ENCODE data around the gene VARS1.

The VARS1 gene

DNA sequence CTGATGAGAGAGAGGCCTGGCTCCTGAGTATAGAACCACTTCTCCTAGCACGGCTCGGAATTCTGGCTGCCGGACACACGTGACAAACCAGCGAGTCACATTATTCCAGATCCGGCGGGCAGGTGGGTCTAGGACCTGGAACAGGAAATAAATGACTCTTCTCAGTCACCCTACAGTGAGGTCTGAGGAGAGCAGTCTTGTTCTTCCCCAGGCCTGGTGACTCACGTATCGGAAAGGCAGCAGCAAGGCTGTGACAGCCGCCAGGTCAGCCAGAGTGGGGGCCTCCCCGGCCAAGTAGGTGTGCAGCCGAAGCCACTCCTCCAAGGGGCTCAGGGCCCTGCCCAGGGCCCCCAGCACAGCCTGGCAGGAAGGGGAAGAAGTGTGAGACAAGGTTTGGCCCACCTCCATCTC, 2.8 kb downstream of the VARS1 start:
- DNase-seq = no peak

DNA sequence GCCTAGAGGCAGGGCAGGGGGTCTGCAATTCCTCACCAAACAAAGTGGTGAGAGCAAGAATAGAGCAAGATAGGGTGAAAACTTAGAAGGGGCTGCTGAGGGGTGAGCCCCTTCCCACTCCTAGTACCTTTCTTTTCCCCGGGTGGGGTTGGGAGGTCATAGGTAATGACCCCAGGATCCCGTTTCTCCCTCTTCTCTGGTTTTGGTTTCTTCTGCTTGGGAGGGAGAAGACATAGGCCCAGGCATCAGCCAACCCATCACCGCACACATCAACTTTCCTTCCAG, 3.5 kb downstream of the VARS1 start:
- DNase-seq = no peak

DNA sequence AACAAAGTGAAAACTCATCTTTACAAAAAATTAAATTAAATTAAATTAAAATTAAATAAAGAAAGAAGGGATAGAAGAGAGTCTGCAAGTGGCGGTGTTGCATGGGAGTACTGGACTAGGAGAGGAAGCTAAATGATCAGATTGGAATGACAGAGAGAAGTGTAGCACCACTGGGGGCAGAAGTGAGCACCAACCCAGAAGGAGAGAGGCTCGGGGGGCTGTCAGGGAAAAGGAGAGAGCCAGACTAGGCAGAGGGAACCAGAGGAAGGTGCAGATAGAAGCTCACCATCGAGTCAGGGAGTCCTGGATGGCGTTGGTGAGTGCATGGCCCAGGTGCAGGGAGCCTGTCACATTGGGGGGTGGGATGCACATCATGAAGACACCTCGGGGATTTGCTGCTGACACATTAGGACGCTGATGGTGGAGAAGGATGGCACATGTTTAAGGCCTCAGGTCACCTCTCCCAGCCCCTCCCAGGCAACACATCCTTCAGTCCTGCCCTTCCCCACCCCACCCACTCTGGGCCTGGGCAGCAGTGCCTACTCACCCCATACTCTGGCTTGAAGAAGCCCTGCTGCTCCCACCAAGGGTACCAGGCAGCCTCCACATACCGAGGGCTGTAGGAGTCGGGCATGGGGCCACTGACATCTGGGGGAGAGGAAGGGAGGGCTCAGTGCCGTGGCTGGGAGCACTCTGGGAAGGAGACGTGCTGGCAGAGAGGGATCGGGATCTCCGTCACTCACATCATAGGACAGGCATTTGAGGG, 4.0 kb downstream of the VARS1 start:
- DNase-seq = peak; percentile 53

DNA sequence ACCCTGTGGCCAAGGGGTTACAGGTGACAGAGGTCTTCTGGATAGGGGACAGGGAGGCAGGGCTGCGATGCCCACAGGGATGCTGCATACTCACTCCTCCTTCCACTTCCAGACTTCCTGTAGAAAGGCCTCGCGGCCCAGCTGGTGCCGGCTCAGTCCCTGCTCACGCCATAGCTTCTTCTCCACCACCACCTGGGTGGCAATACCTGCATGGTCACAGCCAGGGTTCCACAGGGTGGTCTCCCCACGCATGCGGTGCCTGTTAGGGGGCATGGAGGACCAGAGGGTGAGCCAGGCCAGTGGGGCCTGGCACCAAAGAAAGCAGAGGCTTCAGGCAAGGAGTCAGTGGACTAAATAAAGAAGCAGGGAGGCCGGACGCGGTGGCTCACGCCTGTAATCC, 10.1 kb downstream of the VARS1 start:
- no peak for DNase-seq

DNA sequence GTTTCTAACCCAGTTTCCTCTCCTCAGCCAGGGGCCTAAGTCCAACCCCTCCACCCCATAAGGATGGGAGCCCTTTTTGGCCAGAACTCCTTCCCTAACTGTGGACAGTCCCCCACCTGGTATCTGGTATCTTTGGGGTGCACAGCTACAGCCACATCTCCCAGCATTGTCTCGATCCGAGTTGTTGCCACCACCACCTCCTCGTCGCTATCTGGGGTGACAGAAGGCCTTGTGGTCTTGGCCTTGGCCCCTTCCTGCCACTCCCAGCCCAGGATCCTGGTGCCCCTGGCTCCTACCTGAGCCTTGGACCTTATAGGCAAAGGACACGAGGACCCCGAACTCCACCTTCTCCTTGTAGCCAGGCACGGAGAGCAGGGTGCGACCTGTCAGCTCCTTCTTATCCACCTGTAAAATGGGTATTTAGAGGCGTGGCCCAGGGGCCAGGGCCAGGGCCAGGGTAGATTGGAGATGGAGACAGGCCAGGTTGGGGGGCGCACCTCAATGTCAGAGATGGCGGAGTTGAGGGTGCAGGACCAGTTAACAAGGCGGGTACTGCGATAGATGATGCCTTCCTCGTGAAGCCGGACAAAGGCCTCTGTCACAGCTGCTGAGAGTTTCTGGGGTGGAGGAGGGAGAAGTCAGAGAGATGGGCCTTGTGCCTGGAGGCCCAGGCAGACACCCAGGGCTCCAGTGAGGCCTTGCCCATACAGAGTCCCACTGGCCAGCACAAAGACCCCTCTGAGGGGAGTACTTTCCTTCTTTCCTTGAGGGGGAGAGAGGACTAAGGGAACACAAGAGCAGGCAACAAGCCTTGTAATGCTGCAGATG, 11.2 kb downstream of the VARS1 start:
- no peak for DNase-seq

GRCh38 chr6:31782126-31782855, 13.3 kb downstream of the VARS1 start:
- DNase-seq = no peak

- no peak for DNase-seq
Measured at GRCh38 chr6:31781244-31782125, 14.1 kb downstream of the VARS1 start.

DNA sequence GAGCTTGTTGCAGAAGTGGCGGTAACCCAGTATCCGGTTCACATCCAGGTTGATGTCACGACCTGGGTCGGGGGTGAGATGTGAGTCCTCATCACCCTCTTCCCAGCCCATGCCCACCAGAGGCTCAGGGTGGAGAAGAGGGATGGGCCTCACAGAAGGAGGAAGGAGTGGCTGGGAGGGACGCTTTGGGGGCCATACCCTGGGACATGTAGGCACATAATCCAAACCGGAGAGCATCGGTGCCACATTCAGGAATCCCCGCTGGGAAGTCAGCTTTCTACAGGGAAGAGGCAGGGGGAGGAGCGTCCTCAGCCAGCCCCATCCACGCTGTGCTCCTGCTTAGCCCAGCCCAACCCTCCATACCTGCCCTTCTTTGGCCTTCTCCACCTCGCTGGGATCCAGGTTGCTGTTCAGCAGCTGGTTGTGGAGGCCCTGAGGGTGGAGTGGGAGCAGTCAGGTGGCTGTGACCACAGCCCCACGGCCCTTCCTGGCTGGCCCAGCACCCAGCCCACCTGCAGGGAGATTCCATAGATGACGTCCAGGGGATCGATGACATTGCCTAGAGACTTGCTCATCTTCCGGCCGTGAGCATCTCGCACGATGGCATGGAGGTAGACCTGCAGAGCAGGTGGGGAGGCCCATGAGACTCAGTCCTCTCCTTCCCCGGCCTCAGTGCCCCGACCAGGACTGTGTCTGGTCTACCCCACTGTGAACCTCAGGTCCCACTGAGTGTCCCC, 14.9 kb downstream of the VARS1 start:
- no peak for DNase-seq

DNA sequence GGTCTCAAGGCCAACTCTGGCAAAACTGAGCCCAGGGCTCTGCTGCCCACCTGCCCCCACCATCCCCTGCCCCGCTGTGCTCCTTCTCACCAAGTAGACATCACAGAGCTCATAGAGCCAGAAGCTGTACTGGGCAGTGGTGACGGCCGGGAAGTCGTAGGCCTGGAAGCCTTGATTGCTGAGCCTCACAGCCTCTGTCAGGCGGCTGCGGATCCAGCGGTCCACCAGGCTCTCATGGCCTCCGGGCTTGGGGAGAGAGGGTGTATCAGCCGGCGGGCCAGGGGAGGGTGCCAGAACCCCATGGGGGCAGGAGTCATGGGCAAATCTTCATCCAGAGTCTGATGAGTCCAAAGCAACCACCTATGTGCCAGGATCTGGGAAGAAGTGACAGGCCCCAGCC, 15.6 kb downstream of the VARS1 start:
- DNase-seq = no peak

DNA sequence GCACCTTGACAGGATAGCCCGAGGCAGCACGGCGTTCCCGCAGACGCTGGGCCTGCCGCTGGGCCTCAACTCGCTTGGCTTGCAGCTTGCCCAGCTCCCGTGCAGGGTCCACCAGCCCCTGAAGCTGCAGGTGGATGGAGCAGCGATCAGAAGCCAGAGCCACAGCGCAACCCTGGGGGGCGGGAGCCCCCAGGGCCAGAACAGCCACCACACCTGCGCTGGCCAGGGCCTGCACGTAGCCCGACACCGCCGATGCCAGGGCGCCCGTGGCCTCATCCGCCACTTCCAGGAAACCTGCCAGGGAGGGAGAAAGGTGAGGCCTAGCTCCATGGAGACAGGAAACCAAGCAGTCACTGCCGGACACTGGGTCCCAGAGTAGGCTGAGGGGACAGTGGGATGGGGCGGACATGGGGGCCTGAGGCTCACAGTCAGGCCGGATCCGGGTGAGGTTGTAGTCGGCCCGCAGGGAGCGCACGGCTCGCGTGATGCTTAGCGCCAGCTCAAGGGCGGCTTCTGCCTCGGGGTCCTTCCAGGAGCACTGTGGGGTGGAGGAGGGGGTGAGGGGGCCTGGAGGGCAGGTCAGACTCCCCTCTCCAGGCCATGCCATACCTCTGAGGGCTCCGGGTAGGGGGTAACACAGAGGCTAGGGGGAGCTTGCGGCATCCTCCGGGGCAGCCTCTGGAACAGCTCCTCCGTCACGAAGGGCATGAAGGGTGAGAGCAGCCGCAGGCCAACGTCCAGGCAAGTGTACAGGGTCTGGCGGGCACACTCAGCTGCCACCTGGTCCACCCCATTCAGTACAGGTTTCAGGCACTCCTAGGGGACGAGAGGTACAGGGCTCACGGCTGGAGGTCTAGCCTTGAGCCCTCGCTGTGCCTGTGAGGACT, 16.3 kb downstream of the VARS1 start:
- DNase-seq = no peak

- DNase-seq = no peak
Measured at GRCh38 chr6:31778193-31778592, 17.4 kb downstream of the VARS1 start.

DNA sequence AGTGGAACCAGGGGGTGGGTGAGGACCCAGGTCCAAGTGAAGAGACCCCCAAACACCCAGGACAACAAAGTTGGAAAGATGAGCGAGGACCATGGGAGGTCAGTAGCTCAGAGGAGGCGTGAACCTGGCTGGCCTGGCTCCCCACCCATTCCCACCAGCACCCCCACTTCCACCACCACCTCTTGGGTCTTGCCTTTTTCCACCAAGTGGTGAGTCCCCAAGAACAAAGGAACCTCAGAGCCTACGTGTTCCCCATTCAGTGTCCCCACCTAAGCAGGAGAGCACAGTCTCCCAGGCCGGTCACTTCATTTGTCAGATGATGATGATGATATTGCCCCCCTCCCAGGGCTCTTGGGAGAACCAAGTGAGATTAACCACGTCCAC, 17.9 kb downstream of the VARS1 start:
- DNase-seq = no peak

DNA sequence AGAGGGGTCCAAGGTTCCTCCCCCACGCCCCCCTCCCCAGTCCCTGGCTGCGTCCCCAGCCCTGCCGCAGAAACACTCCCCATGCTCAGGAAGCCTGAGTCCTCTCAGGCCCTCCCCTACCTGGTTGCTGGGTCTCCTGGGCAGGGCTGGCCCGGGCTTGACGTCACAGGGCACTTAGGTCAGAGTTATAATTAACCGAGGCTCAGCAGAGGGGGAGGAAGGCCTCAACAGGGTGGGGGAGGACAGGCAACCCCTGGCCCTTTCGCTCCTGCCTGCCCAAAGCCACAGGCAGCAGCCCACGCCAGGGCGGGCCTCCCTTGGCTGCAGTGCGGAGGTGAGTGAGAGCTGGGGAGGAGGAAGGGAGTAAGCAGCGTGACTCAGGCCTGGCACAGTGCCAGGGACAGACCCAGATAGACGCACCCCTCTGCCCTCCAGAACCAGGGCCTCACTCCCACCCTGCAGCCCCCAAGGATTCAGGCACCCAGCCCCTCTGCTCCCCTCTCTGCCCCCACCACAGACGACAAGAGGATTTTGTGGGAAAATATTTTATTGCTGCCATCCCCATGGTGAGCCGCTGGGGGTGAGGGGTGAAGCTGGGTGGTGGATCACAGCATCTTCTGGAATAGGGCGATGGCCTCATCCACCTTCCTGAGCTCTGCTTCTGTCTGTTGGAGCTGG, 18.4 kb downstream of the VARS1 start, which contains the start of gene VWA7:
Gene VWA7 (minus strand): TSS at position 340 of the 678 bp plus-strand sequence. CDS start 549 bp downstream, outside the sequence.
- no peak for DNase-seq

- DNase-seq = no peak
Measured at GRCh38 chr6:31776485-31776988, 19.0 kb downstream of the VARS1 start.

DNA sequence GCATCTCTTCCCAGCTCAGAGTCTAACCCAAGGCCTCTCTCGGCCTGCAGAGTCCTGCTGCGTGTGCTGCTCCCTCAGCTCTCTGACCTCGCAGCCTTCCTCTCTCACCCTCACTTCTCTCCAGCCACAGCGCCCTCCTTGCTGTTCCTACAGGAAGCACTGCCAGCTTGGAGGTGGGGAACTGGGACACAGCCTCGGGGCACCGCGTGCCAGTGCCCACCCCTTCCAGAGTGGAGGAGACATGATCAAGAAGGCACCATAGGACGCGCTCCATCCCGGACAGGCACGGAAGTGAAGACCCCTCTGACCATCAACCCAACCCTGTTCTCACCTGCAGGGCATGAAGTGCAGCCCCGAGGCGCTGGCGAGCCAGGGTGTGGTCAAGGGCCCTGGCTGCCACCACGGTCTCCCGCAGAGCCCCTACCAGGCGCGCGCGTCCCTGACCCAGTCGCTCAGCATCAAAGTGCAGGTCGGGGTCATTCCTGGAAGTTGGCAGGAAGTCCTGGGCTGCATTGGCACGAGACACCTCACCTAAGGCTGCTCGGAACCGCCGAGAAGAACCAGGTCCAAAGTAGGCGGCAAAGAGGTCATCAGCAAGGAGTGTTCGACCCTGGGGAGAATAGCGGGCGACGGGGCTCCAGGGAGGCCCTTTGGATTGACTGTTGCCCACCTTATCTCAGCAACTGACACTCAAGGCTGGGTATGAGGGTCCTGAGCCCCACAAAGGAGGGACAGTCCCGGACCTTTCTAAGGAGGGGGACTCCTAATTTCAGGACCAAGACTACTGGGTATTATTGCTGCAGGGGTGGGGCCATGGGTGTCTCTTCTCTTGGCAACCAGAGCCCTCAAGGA, 19.7 kb downstream of the VARS1 start:
- DNase-seq = no peak

GRCh38 chr6:31775184-31775583, 20.4 kb downstream of the VARS1 start:
- no peak for DNase-seq

DNA sequence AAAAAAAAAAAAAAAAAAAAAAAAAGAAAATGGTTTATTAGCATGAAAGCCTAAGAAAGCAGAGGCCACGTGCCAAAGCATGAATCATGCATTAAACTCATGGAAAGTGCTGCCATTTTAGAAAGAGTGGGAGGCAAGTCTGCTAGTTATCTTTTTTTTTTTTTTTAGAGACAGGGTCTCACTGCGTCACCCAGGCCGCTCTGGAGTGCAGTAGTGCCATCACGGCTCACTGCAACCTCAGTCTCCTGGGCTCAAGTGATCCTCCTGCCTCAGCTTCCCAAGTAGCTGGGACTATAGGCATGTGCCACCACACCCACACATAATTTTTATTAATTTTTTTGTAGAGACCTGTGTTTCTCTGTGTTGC, 23.6 kb downstream of the VARS1 start:
- DNase-seq = no peak

- no peak for DNase-seq
Measured at GRCh38 chr6:31770860-31771259, 24.7 kb downstream of the VARS1 start.

- DNase-seq = no peak
Measured at GRCh38 chr6:31769684-31770371, 25.7 kb downstream of the VARS1 start.
